HG03378 (cell line): ENCODE results near the gene TTC19.
"Not testable (repeated sequence)": the region's sequence is repeated elsewhere in the genome, so short reads cannot be mapped to it uniquely, and the experiment has no call there.

Experiments
- ATAC-seq: cut with Tn5 transposase; IDR thresholded peaks from one replicate; pipeline ENCODE4 v1.9.1; 2021; ENCODE audit warnings: mild to moderate bottlenecking, moderate library complexity; ENCODE audit not compliant: unreplicated experiment

TTC19 gene

DNA sequence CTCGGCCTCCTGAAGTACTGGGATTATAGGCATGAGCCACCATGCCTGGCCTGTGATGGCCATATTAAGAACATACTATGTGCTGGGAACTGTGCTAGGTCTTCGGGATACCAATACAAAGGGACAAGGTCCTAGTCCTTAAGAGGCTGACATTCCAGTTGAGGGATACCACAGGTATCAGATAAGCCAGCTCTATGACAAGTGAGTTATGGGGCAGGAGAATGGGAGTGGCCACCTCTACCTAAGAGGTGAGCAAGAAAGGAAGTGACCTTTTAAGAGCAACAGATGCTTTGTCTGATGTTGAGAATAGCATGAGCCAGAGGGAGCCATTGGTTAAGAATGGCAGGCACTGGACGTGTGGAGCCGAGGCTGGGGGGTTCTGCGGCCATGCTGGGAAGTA is 27.7 kb upstream of the TTC19 start:
- no peak for ATAC-seq

DNA sequence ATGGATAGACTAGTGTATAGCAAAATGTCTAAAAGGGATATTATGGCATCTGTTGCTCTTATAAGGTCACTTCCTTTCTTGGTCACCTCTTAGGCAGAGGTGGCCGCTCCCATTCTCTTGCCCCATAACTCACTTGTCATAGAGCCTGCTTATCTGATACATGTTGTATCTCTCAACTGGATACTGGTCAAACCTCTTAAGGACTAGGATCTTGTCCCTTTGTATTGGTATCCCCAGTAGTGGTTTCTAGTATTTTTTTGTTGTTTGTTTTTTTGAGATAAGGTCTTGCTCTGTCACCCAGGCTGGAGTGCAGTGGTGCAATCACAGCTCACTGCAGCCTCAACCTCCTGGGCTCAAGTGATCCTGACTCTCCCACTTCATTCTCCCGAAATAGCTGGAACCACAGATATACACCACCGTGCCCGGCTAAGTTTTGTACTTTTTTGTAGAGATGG is 27.1 kb upstream of the TTC19 start:
- no peak for ATAC-seq

GRCh38 chr17:15973016-15973415 is 26.6 kb upstream of the TTC19 start:
- ATAC-seq: no peak

DNA sequence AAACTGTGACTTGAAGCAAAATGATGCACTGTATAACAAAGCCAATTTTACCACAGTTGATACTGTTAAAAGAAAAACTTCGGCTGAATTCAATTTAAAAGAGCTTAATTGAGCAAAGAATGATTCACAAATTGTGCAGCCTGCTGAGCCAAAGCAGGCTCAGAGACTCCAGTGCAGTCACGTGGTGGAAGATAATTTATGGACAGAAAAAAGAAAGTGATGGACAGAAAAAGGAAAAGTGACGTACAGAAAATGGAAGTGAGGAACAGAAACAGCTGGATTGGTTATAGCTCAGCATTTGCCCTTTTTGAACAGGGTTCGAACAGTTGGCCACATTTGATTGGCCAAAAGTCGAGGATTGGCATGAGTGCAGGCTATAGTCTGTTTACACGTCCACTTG is 25.8 kb upstream of the TTC19 start:
- ATAC-seq: no peak

- ATAC-seq: no peak
Observed at GRCh38 chr17:15977894-15978293, 21.7 kb upstream of the TTC19 start.

GRCh38 chr17:15978606-15979005 is 21.0 kb upstream of the TTC19 start:
- no peak for ATAC-seq

- ATAC-seq: not testable (repeated sequence)
Observed at GRCh38 chr17:15979013-15979412, 20.6 kb upstream of the TTC19 start.

- ATAC-seq: peak; percentile 92
Observed at GRCh38 chr17:15981208-15981607, 18.4 kb upstream of the TTC19 start.

- ATAC-seq: no peak
Observed at GRCh38 chr17:15981646-15982580, 17.7 kb upstream of the TTC19 start.

- no peak for ATAC-seq
Observed at GRCh38 chr17:15996322-15996721, 3.3 kb upstream of the TTC19 start.

DNA sequence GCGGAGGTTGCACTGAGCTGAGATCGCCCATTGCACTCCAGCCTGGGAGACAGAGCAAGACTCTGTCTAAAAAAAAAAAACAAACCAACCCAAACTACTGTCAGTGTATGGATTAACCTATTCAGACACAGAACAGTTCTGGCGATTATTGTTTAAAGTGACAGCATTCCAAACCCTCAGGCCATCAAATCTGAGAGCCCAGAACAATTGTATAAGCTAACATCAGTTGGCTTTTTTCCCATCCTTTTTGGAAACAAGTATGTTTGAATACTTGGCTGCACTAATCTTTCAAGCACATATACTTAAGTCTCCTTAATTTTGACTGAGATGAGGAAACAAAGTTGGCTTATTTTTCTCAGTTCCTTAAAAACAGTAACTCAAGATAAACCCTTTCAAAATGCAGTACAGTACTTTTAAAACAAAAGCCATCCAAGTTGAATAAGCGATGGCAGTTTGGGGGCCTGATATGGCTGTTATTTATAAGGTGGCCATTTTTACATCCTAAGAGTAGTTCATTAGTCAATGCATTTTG is 1.5 kb upstream of the TTC19 start:
- ATAC-seq: no peak

DNA sequence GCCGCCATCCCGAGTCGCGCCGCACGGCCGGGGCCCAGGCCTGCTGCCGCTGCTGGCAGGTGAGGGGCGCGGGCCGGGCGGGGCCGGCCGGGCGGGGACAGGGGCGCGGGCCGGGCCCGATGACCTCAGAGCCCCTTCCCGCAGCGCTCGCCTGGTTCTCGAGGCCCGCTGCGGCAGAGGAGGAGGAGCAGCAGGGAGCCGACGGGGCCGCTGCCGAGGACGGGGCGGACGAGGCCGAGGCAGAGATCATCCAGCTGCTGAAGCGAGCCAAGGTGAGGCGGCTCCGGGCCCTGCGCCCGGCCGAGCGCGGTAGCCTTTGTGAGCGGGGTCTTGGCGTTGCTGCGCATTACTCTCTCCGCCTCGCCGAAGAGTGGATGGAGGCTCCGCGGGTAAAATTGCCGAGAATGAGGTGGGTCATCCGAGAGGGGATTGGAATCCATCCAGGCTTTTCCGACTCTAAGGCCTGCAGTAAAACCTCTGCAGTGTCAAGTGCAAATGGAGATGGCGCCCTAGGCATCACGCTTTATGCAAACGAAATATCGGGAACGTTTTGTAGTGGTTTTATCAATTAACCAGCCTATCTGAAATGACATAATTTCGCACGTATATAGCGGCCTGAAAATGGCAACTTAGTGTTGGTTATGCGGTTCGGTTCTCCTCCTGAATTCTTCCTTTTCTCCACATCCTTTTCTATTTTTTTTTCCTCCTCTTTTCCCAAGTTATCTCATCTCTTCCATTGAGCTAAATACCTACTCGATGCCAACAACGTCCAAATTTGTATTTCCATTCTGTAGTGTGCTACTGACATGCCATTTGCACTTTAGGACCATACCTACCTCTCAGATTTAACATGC is 577 bp downstream of the TTC19 start:
- peak; percentile 18 for ATAC-seq

- ATAC-seq: no peak
Observed at GRCh38 chr17:16001226-16001897, 1.7 kb downstream of the TTC19 start.

DNA sequence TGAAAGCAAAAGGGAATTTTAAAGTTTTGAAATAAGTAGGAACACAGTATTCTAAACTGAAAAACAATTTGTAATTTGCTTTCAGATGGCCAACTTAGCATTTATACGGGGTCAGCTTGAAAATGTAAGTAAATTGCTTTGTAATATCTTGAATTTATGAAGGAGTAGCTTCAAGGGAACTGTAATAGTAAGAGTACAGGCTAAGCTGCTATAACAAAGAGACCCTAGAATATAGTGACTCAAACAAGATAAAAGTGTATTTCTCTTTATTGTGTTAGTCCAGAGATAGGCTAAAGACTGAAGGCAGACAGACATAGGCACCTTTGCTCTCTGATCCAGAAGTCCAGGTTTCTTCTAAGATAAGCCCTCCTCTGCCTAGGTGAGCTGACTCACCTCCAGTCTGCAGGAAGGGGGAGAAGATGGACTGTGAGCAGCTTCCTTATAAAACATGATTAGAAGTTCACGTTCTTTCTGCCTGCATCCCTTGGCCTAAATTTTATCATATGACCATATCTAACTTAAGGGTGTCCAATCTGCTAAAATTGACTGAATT is 3.2 kb downstream of the TTC19 start:
- no peak for ATAC-seq

DNA sequence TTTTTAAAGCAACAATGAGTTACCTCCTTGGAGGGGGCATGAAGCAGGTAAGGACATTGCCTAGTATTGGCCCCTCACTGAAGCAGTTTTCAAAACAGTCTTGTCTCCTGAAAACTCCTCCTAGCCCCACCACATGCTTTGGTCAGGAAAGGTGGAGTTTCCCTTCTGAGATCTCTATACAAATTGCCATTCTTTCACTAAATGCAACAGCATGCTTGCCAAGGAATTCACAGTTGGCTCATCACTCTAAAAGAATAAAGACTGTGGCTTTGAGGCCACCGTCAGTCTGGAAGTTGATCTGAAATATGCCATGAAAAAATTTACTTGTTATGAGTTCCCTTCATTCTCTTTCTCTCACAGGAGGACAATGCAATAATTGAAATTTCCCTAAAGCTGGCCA is 4.2 kb downstream of the TTC19 start:
- ATAC-seq: no peak

DNA sequence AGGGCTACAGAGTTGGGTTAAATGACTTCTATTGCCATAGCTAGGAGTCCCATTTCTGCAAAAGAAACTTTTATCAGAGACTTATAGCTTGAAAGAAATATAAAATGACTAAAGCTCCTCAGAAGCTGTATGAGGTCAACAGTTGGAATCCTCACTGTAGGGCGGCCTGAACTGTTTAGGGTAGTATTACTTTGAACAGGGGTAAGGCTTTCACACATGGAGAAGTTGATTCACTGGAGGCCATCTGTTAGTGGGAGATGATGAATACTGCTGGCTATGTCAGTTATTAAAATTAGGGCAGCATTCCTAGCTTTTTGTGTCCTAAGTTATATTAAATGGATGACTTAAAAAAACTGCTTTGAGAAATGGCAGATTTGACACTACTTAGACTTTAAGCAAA is 6.0 kb downstream of the TTC19 start:
- no peak for ATAC-seq

- ATAC-seq: no peak
Observed at GRCh38 chr17:16007439-16007838, 7.8 kb downstream of the TTC19 start.

GRCh38 chr17:16013943-16014407 is 14.4 kb downstream of the TTC19 start:
- no peak for ATAC-seq

DNA sequence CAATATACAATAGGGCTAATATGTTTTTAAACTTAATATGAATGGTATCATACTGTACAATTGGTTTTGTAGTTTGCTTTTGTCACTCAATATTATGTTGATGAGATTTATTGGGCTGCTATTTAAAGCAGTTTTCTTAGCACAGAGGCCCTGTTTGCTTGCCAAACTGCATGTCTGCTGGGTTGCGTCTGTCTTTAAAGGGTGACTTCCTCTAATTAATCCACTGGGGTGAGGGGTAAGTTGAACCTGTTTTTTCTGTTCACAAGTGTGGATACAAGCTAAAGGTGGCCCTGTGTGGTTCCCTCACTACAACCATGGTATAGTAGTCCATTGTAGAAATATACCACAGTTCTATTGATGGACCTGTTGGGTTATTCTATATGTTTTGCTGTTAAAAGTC is 19.7 kb downstream of the TTC19 start:
- no peak for ATAC-seq

DNA sequence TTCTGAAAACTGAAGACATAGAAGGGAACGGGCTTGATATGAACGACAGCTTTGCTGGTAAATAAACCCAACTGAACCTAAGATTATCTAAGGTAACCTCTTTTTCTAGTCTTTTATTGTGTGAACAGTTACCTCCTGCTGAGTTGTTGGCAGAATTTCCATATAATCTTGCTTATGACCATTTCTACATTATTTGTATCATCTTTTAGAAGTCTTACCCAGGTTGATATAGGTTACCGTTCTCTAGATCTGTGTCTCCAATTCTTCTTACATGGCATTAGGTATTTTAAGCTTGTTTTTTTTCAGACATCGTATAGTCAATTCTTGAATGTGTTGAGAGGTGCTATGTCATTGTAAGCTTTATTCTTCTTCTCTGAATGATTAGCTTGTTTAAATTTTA is 24.3 kb downstream of the TTC19 start:
- no peak for ATAC-seq

DNA sequence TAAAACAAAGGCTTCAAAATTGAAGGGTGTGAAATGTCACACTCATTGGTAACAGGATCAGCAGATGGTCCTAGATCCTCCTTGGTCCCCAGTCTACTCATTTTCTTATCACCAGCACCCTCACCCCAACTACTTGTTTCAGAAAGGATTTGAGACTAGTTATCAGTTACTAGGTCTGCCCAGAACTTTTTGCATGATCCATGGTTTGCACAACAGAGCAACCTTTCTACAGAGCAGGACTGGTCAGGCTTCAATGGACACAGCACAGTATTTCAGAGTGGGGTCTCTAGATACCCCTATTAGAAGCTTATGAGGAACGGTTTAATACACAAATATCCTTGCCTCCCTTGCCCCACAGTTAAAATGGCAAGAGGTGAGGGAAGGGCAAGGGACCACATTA is 25.6 kb downstream of the TTC19 start:
- no peak for ATAC-seq
